Endodermal cell (in vitro differentiated cells): ENCODE data around the gene ROR1. TPM values are rescaled to one million over a fixed set of nuclear protein-coding genes. Genes with fewer than 3 reads are reported as not detected.

ENCODE experiments used
- DNase-seq: peaks from one replicate; pipeline ENCODE4 v3.0.0-alpha.2; 2017
- H3K27ac ChIP-seq: 2 replicates; pipeline ENCODE4 v1.5.1; 2013; ENCODE audit warnings: mild to moderate bottlenecking, low read depth, low read length, moderate library complexity
- H3K27me3 ChIP-seq: 2 replicates; pipeline ENCODE4 v1.6.1; 2013; ENCODE audit warnings: mild to moderate bottlenecking, low read length, moderate library complexity; ENCODE audit not compliant: insufficient read depth, control insufficient read depth, poor library complexity, severe bottlenecking
- H3K36me3 ChIP-seq: 2 replicates; pipeline ENCODE4 v1.7.0; 2013; ENCODE audit warnings: mild to moderate bottlenecking, low read length, moderate library complexity; ENCODE audit not compliant: control insufficient read depth, insufficient read depth
- H3K4me1 ChIP-seq: one replicate; pipeline ENCODE4 v1.7.0; 2013; ENCODE audit warnings: low read length; ENCODE audit not compliant: control insufficient read depth, insufficient read depth
- H3K4me3 ChIP-seq: 2 replicates; pipeline ENCODE4 v1.5.1; 2013; ENCODE audit warnings: mild to moderate bottlenecking, low read length, moderate library complexity
- H3K9ac ChIP-seq: 2 replicates; pipeline ENCODE4 v1.6.1; 2013; ENCODE audit warnings: mild to moderate bottlenecking, low read length, moderate library complexity; ENCODE audit not compliant: poor library complexity, severe bottlenecking; ENCODE audit errors: extremely low read depth
- H3K9me3 ChIP-seq: 2 replicates; pipeline ENCODE4 v1.6.1; 2013; ENCODE audit warnings: mild to moderate bottlenecking, low read length, moderate library complexity; ENCODE audit not compliant: control insufficient read depth
- H3K27ac Mint-ChIP-seq: 2 replicates; pipeline ENCODE4 v1.8.0; 2020; ENCODE audit warnings: mixed read lengths
- H3K27me3 Mint-ChIP-seq: 2 replicates; pipeline ENCODE4 v1.8.0; 2021; ENCODE audit warnings: mild to moderate bottlenecking, mixed read lengths; ENCODE audit not compliant: insufficient read depth
- H3K36me3 Mint-ChIP-seq: 2 replicates; pipeline ENCODE4 v1.8.0; 2020; ENCODE audit warnings: low read depth, mixed read lengths
- H3K4me1 Mint-ChIP-seq: 2 replicates; pipeline ENCODE4 v1.8.0; 2020; ENCODE audit warnings: mixed read lengths
- H3K4me3 Mint-ChIP-seq: 2 replicates; pipeline ENCODE4 v1.8.0; 2020; ENCODE audit warnings: mild to moderate bottlenecking, moderate library complexity, mixed read lengths
- H3K9me3 Mint-ChIP-seq: 2 replicates; pipeline ENCODE4 v1.8.0; 2020; ENCODE audit warnings: mild to moderate bottlenecking, mixed read lengths
- CTCF ChIP-seq: fragments of 200-600 bp; sonication (generic); conservative IDR thresholded peaks from 2 replicates; pipeline ENCODE4 v1.5.0; 2021; ENCODE audit warnings: antibody characterized with exemption, mild to moderate bottlenecking
- WGBS, 2 experiments: methylation state at CpG; one replicate each; pipeline versions ENCODE4 v1.1.5 to v1.1.7; 2013; ENCODE audit warnings: missing lambda C conversion rate in 2 of 2, mixed read lengths in 1 of 2; ENCODE audit not compliant: insufficient coverage in 1 of 2, insufficient read length in 1 of 2; 5-methylcytosine and 5-hydroxymethylcytosine counted together
- total RNA-seq, 2 donors: library from RNA; stranded (reverse); fragmentation: NEBNext Ultra II Directional in 1 of 2; extraction: Animal tissue kit (Norgen Biotek cat#: 25700) in 1 of 2; gene quantifications; 2 replicates in 1 of 2; 3 replicates in 1 of 2; pipeline ENCODE4 v1.2.1, GENCODE V29; 2021

Gene ROR1
- total RNA-seq, 2 donors from 2014 or later = 77.4 to 77.9 TPM

GRCh38 chr1:63935553-63935952 is 161.7 kb downstream of the ROR1 start:
- Histone ChIP-seq H3K4me1 (no peaks in the 10 kb centered on the region), H3K9me3 (no peaks in the 10 kb centered on the region), H3K36me3 (no peaks in the 10 kb centered on the region), H3K4me3 (no peak overlapping the region), H3K27ac (no peak overlapping the region), H3K9ac (no peak overlapping the region), H3K27me3 (no peaks in the 10 kb centered on the region)
- no peak for DNase-seq
- WGBS, 2 experiments = 85 to 86% methylated on average over 1 of the region's 1 CpG
- Mint-ChIP-seq H3K36me3 (no peaks in the 10 kb centered on the region), H3K27ac (no peak overlapping the region), H3K27me3 (no peaks in the 10 kb centered on the region), H3K4me3 (no peak overlapping the region), H3K4me1 (peaks cover 4% of the 10 kb centered on the region), H3K9me3 (no peaks in the 10 kb centered on the region)
- TF ChIP-seq CTCF = no peak

GRCh38 chr1:63936276-63936675 is 162.5 kb downstream of the ROR1 start:
- DNase-seq = no peak
- no peaks in the 10 kb centered on the region for H3K36me3 ChIP-seq
- no peak overlapping the region for H3K9ac ChIP-seq
- H3K27ac ChIP-seq = no peak overlapping the region
- no peaks in the 10 kb centered on the region for H3K4me1 ChIP-seq
- no peaks in the 10 kb centered on the region for H3K27me3 ChIP-seq
- H3K27ac Mint-ChIP-seq = no peak overlapping the region
- no peak overlapping the region for H3K4me3 Mint-ChIP-seq
- H3K9me3 ChIP-seq = no peaks in the 10 kb centered on the region
- no peaks in the 10 kb centered on the region for H3K9me3 Mint-ChIP-seq
- no peaks in the 10 kb centered on the region for H3K36me3 Mint-ChIP-seq
- no CpG with 5 or more reads among the region's 1 CpG for WGBS, 2 experiments
- no peak overlapping the region for H3K4me3 ChIP-seq
- H3K27me3 Mint-ChIP-seq = no peaks in the 10 kb centered on the region
- no peak for TF ChIP-seq CTCF
- peaks cover 4% of the 10 kb centered on the region for H3K4me1 Mint-ChIP-seq

- Mint-ChIP-seq H3K9me3 (no peaks in the 10 kb centered on the region), H3K4me1 (peaks cover 4% of the 10 kb centered on the region), H3K4me3 (no peak overlapping the region), H3K27ac (no peak overlapping the region), H3K36me3 (no peaks in the 10 kb centered on the region), H3K27me3 (no peaks in the 10 kb centered on the region)
- Histone ChIP-seq H3K27me3 (no peaks in the 10 kb centered on the region), H3K4me1 (no peaks in the 10 kb centered on the region), H3K4me3 (no peak overlapping the region), H3K36me3 (no peaks in the 10 kb centered on the region), H3K9me3 (no peaks in the 10 kb centered on the region), H3K27ac (no peak overlapping the region), H3K9ac (no peak overlapping the region)
- WGBS, 2 experiments = 88 to 100% methylated on average over 1 to 2 of the region's 2 CpGs
- DNase-seq = no peak
- TF ChIP-seq CTCF = no peak
These were observed 163.0 kb downstream of the ROR1 start for GRCh38 chr1:63936801-63937200.
